BLaER1 (cell line): ENCODE results near the gene SMIM1.
"Not testable (repeated sequence)": the region's sequence is repeated elsewhere in the genome, so short reads cannot be mapped to it uniquely, and the experiment has no call there.

ENCODE experiments used
- H3K27ac ChIP-seq: shearing (Covaris generic); formaldehyde crosslinking; 2 replicates; pipeline ENCODE4 v1.8.1; 2022
- H3K27me3 ChIP-seq: shearing (Covaris generic); formaldehyde crosslinking; 2 replicates; pipeline ENCODE4 v1.8.1; 2022
- H3K36me3 ChIP-seq: shearing (Covaris generic); formaldehyde crosslinking; 2 replicates; pipeline ENCODE4 v1.8.1; 2022
- H3K4me1 ChIP-seq: shearing (Covaris generic); formaldehyde crosslinking; 2 replicates; pipeline ENCODE4 v1.8.1; 2022
- H3K4me2 ChIP-seq: shearing (Covaris generic); formaldehyde crosslinking; 2 replicates; pipeline ENCODE4 v1.8.1; 2022
- H3K4me3 ChIP-seq: shearing (Covaris generic); formaldehyde crosslinking; 2 replicates; pipeline ENCODE4 v1.8.1; 2022
- H3K9ac ChIP-seq: shearing (Covaris generic); formaldehyde crosslinking; 2 replicates; pipeline ENCODE4 v1.8.1; 2022
- H3K9me3 ChIP-seq: shearing (Covaris generic); formaldehyde crosslinking; 2 replicates; pipeline ENCODE4 v1.8.1; 2022
- H4K20me1 ChIP-seq: shearing (Covaris generic); formaldehyde crosslinking; 2 replicates; pipeline ENCODE4 v1.8.1; 2022
- Cebpa-rat ChIP-seq: shearing (Covaris generic); IDR thresholded peaks from 2 replicates; pipeline ENCODE4 v1.8.1; 2022

SMIM1 gene

GRCh38 chr1:3805038-3805437 lies 32.5 kb downstream of the SMIM1 start:
- no peak for TF ChIP-seq Cebpa-rat
- no peak overlapping the region for H3K4me3 ChIP-seq

GRCh38 chr1:3807769-3808168 lies 35.2 kb downstream of the SMIM1 start:
- Histone ChIP-seq H3K4me3 (no peak overlapping the region), H3K27ac (no peak overlapping the region), H3K9ac (no peak overlapping the region), H3K4me1 (no peaks in the 10 kb centered on the region), H3K36me3 (no peaks in the 10 kb centered on the region), H3K9me3 (peaks cover 25% of the 10 kb centered on the region), H3K27me3 (no peaks in the 10 kb centered on the region), H4K20me1 (no peaks in the 10 kb centered on the region), H3K4me2 (no peak overlapping the region)
- no peak for TF ChIP-seq Cebpa-rat

More at GRCh38 chr1:3805038-3805437, 32.5 kb downstream of the SMIM1 start:
- no peaks in the 10 kb centered on the region for H4K20me1 ChIP-seq
- no peaks in the 10 kb centered on the region for H3K4me1 ChIP-seq
- H3K9ac ChIP-seq, result no peak overlapping the region
- H3K36me3 ChIP-seq, result no peaks in the 10 kb centered on the region
- peaks cover 25% of the 10 kb centered on the region for H3K9me3 ChIP-seq
- H3K27me3 ChIP-seq, result no peaks in the 10 kb centered on the region
- H3K27ac ChIP-seq, result no peak overlapping the region
- H3K4me2 ChIP-seq, result no peak overlapping the region

- Histone ChIP-seq H4K20me1 (no peaks in the 10 kb centered on the region), H3K36me3 (peaks cover 12% of the 10 kb centered on the region), H3K27ac (no peak overlapping the region), H3K9ac (no peak overlapping the region), H3K9me3 (peaks cover 25% of the 10 kb centered on the region), H3K4me2 (no peak overlapping the region), H3K4me3 (no peak overlapping the region), H3K27me3 (no peaks in the 10 kb centered on the region), H3K4me1 (no peaks in the 10 kb centered on the region)
- TF ChIP-seq Cebpa-rat, result no peak
These were observed 37.1 kb downstream of the SMIM1 start for GRCh38 chr1:3809680-3810079.

- peaks cover 25% of the 10 kb centered on the region for H3K9me3 ChIP-seq
- H3K4me2 ChIP-seq, H3K4me3 ChIP-seq, H3K27ac ChIP-seq, H4K20me1 ChIP-seq, H3K9ac ChIP-seq, H3K27me3 ChIP-seq, H3K4me1 ChIP-seq: not testable (repeated sequence)
- H3K36me3 ChIP-seq, result peaks cover 18% of the 10 kb centered on the region
These were observed 37.7 kb downstream of the SMIM1 start for GRCh38 chr1:3810149-3810761.

GRCh38 chr1:3811595-3811911 lies 39.0 kb downstream of the SMIM1 start:
- Histone ChIP-seq H3K4me2 (no peak overlapping the region), H3K4me3 (no peak overlapping the region), H3K9ac (no peak overlapping the region), H3K36me3 (peaks cover 30% of the 10 kb centered on the region), H4K20me1 (no peaks in the 10 kb centered on the region), H3K4me1 (no peaks in the 10 kb centered on the region), H3K27ac (no peak overlapping the region), H3K27me3 (no peaks in the 10 kb centered on the region), H3K9me3 (peaks cover 20% of the 10 kb centered on the region)
- no peak for TF ChIP-seq Cebpa-rat

GRCh38 chr1:3814065-3814464 lies 41.5 kb downstream of the SMIM1 start:
- TF ChIP-seq Cebpa-rat, result no peak

GRCh38 chr1:3814771-3815561 lies 42.4 kb downstream of the SMIM1 start:
- Histone ChIP-seq H4K20me1 (no peaks in the 10 kb centered on the region), H3K27ac (no peak overlapping the region), H3K9me3 (no peaks in the 10 kb centered on the region), H3K27me3 (no peaks in the 10 kb centered on the region), H3K4me2 (no peak overlapping the region), H3K4me3 (no peak overlapping the region), H3K36me3 (peaks cover 51% of the 10 kb centered on the region), H3K9ac (no peak overlapping the region), H3K4me1 (peaks cover 4% of the 10 kb centered on the region)
- no peak for TF ChIP-seq Cebpa-rat

More at GRCh38 chr1:3814065-3814464, 41.5 kb downstream of the SMIM1 start:
- Histone ChIP-seq H3K27ac (no peak overlapping the region), H3K4me2 (no peak overlapping the region), H3K9ac (no peak overlapping the region), H3K4me1 (no peaks in the 10 kb centered on the region), H3K27me3 (no peaks in the 10 kb centered on the region), H3K36me3 (peaks cover 42% of the 10 kb centered on the region), H3K9me3 (no peaks in the 10 kb centered on the region), H3K4me3 (no peak overlapping the region), H4K20me1 (no peaks in the 10 kb centered on the region)

GRCh38 chr1:3816331-3817137 lies 44.0 kb downstream of the SMIM1 start:
- Histone ChIP-seq H3K9ac (no peak overlapping the region), H3K4me2 (no peak overlapping the region), H3K4me3 (no peak overlapping the region), H3K27ac (no peak overlapping the region), H3K9me3 (no peaks in the 10 kb centered on the region), H3K4me1 (peaks cover 20% of the 10 kb centered on the region), H3K27me3 (no peaks in the 10 kb centered on the region), H3K36me3 (peaks cover 67% of the 10 kb centered on the region), H4K20me1 (no peaks in the 10 kb centered on the region)
- no peak for TF ChIP-seq Cebpa-rat

GRCh38 chr1:3817138-3817740 lies 44.7 kb downstream of the SMIM1 start:
- Histone ChIP-seq H3K36me3 (peaks cover 74% of the 10 kb centered on the region), H3K4me2 (no peak overlapping the region)
- TF ChIP-seq Cebpa-rat, result no peak

More at GRCh38 chr1:3817138-3817740, 44.7 kb downstream of the SMIM1 start:
- H3K9ac ChIP-seq, result no peak overlapping the region
- H3K4me1 ChIP-seq, result peaks cover 27% of the 10 kb centered on the region
- H3K27me3 ChIP-seq, result no peaks in the 10 kb centered on the region
- H3K4me3 ChIP-seq, result no peak overlapping the region
- H3K27ac ChIP-seq, result no peak overlapping the region
- H3K9me3 ChIP-seq, result no peaks in the 10 kb centered on the region
- no peaks in the 10 kb centered on the region for H4K20me1 ChIP-seq
